K562 (cell line): Measurements from ENCODE around the gene SCAMP3. TPM values are rescaled to one million over a fixed set of nuclear protein-coding genes. Genes with fewer than 3 reads are reported as not detected.

ENCODE experiments used
- BCL6 ChIP-seq: fragments of 250-450 bp; sonication (Bioruptor Pico); IDR thresholded peaks from 2 replicates; pipeline ENCODE4 v1.4.0; 2020
- CEBPG ChIP-seq, 3 experiments: fragments of 200-800 bp in 1 of 3; sonication (Bioruptor generic) in 1 of 3; sonication (generic) in 1 of 3; formaldehyde crosslinking in 1 of 3; IDR thresholded peaks in 2 of 3; conservative IDR thresholded peaks in 1 of 3; 2 replicates each; pipeline versions ENCODE4 v1.6.1 to v1.8.0; 2016 to 2022; ENCODE audit warnings: missing compliant biosample characterization in 2 of 3, missing genetic modification characterization in 2 of 3, mild to moderate bottlenecking in 1 of 3, missing genetic modification reagents in 1 of 3
- CREB1 ChIP-seq, 2 experiments: sonication (generic) in 1 of 2; formaldehyde crosslinking in 1 of 2; IDR thresholded peaks; 2 replicates each; pipeline versions ENCODE4 v1.6.1 to v1.8.0; 2012 to 2022; ENCODE audit warnings: inconsistent platforms in 1 of 2, mild to moderate bottlenecking in 1 of 2, missing genetic modification reagents in 1 of 2, moderate library complexity in 1 of 2
- ELF2 ChIP-seq: fragments of 250-450 bp; sonication (Bioruptor Pico); IDR thresholded peaks from 2 replicates; pipeline ENCODE4 v1.5.0; 2021; ENCODE audit warnings: mild to moderate bottlenecking
- IFI16 ChIP-seq: fragments of 250-450 bp; sonication (Bioruptor Pico); IDR thresholded peaks from 2 replicates; pipeline ENCODE4 v2.1.2; 2022; ENCODE audit warnings: mild to moderate bottlenecking, inconsistent platforms
- JUN ChIP-seq, 2 experiments: sonication (generic) in 1 of 2; formaldehyde crosslinking in 1 of 2; IDR thresholded peaks; 2 replicates each; pipeline versions ENCODE4 v1.6.1 to v1.8.0; 2012 to 2022; ENCODE audit warnings: borderline replicate concordance in 2 of 2, mild to moderate bottlenecking in 2 of 2, improper control_type of control experiment in 1 of 2, low read depth in 1 of 2, low read length in 1 of 2, missing genetic modification reagents in 1 of 2
- MEF2D ChIP-seq: conservative IDR thresholded peaks from 2 replicates; pipeline ENCODE4 v1.6.1; 2016; ENCODE audit warnings: low read depth, missing genetic modification characterization, missing compliant biosample characterization
- MEIS2 ChIP-seq: fragments of 450-650 bp; IDR thresholded peaks from 2 replicates; pipeline ENCODE4 v1.6.1; 2014; ENCODE audit warnings: mild to moderate bottlenecking; ENCODE audit not compliant: partially characterized antibody
- NCOA2 ChIP-seq, 2 experiments: fragments of 450-650 bp; IDR thresholded peaks; 2 replicates each; pipeline ENCODE4 v1.6.1; 2018; ENCODE audit warnings: mild to moderate bottlenecking in 2 of 2, moderate library complexity in 1 of 2; ENCODE audit not compliant: partially characterized antibody in 2 of 2
- PTTG1 ChIP-seq: fragments of 450-650 bp; IDR thresholded peaks from 2 replicates; pipeline ENCODE4 v1.6.1; 2016; ENCODE audit warnings: low read depth, mild to moderate bottlenecking, missing genetic modification characterization, missing compliant biosample characterization
- RFX1 ChIP-seq: fragments of 450-650 bp; IDR thresholded peaks from 2 replicates; pipeline ENCODE4 v1.6.1; 2016; ENCODE audit warnings: mild to moderate bottlenecking, moderate library complexity
- SUPT5H ChIP-seq: fragments of 450-650 bp; IDR thresholded peaks from 2 replicates; pipeline ENCODE4 v1.6.1; 2016
- TAF15 ChIP-seq: fragments of 200-400 bp; formaldehyde crosslinking; IDR thresholded peaks from 2 replicates; pipeline ENCODE4 v1.6.1; 2017; ENCODE audit warnings: mild to moderate bottlenecking, low read depth, low read length, moderate library complexity
- U2AF2 ChIP-seq: fragments of 200-400 bp; formaldehyde crosslinking; optimal IDR thresholded peaks from 2 replicates; pipeline ENCODE3; 2017; ENCODE audit warnings: low read depth, mild to moderate bottlenecking, low read length
- ZFX ChIP-seq: sonication (generic); formaldehyde crosslinking; IDR thresholded peaks from 2 replicates; pipeline ENCODE4 v1.8.0; 2022; ENCODE audit warnings: mild to moderate bottlenecking, missing genetic modification reagents, moderate library complexity
- ZNF551 ChIP-seq: fragments of 250-450 bp; sonication (Bioruptor Pico); IDR thresholded peaks from 2 replicates; pipeline ENCODE4 v1.5.0; 2021; ENCODE audit warnings: mild to moderate bottlenecking, moderate library complexity
- polyA plus RNA-seq, 8 experiments: library from polyadenylated mRNA; depleted of rRNA in 4 of 8; stranded (reverse) in 5 of 8; unstranded in 3 of 8; fragments of >200 nt; fragmentation: Nextera tagmentation in 2 of 8; fragmentation: Illumina TruSeq in 1 of 8; extraction: Ambion mirVana in 2 of 8; extraction: Trizol in 1 of 8; gene quantifications; 2 replicates each; pipeline versions ENCODE4 v1.2.1 to v1.2.3, GENCODE V29; 2011 to 2014; ENCODE audit warnings: inconsistent platforms in 1 of 8, missing spikeins in 1 of 8
- total RNA-seq, 7 experiments: library from RNA; depleted of rRNA in 6 of 7; stranded (reverse); fragments of >200 nt in 6 of 7; fragmentation: Illumina TruSeq in 2 of 7; extraction: Trizol in 2 of 7; gene quantifications; 2 replicates each; pipeline versions ENCODE4 v1.2.1 to v1.2.3, GENCODE V29; 2011 to 2021; ENCODE audit warnings: low replicate concordance in 1 of 7
- TF ChIP-seq, protein P1 (sequence below): fragments of 450-650 bp; formaldehyde crosslinking; IDR thresholded peaks from 2 replicates; pipeline ENCODE4 v1.4.0; 2020; ENCODE audit warnings: mild to moderate bottlenecking, moderate library complexity
- TF ChIP-seq, protein P2 (sequence below): fragments of 250-450 bp; sonication (Bioruptor Pico); IDR thresholded peaks from 2 replicates; pipeline ENCODE4 v1.8.0; 2022; ENCODE audit warnings: inconsistent platforms
- TF ChIP-seq, protein P3 (sequence below), 2 experiments: fragments of 450-650 bp in 1 of 2; sonication (generic) in 1 of 2; formaldehyde crosslinking in 1 of 2; IDR thresholded peaks in 1 of 2; conservative IDR thresholded peaks in 1 of 2; 2 replicates each; pipeline versions ENCODE4 v1.6.1 to v1.8.1; 2016 to 2023; ENCODE audit warnings: mild to moderate bottlenecking in 2 of 2, moderate library complexity in 2 of 2, inconsistent platforms in 1 of 2, missing genetic modification reagents in 1 of 2
- TF ChIP-seq, protein P4 (sequence below): sonication (generic); formaldehyde crosslinking; IDR thresholded peaks from 2 replicates; pipeline ENCODE4 v1.8.0; 2022; ENCODE audit warnings: mild to moderate bottlenecking, low read depth, missing genetic modification reagents

Gene SCAMP3
- total and polyA plus RNA-seq, 9 of the 15 experiments (the other 6 are each of a cell fraction or from before 2014, with no cell fraction given): 14.2 to 131 (median 86.1) TPM

DNA sequence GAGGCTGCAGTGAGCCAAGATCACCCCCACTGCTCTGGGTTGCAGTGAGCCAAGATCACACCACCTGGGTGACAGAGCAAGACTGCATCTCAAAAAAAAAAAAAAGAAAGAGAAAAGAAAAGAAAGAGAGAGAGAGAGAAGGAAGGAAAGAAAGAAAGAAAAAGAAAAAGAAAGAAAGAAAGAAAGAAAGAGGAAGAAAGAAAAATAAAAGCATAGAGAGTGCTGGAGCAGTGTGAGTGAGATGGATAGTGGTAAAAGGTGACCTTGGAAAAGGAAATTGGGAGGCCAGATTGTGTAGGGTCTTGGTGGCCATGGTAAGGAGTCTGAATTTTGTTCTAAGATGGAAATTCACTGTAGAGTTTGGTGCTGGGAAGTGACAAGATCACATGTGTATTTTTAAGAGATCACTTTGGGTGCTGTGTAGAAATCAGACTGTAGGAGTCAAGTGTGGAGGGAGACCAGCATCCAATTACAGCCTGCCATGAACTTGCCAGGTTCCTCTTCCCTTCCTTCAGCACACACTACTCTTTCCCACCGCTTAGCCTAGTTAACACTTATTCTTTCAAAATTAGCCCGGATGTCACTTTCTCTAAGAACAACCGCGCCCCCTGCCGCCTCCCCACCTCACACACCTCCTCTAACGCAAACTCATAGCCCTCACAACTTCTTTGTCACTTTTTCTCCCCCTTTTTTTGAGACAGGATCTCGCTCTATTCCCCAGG lies 35.8 kb downstream of the SCAMP3 start (continued):
- TF ChIP-seq, protein P1, sequence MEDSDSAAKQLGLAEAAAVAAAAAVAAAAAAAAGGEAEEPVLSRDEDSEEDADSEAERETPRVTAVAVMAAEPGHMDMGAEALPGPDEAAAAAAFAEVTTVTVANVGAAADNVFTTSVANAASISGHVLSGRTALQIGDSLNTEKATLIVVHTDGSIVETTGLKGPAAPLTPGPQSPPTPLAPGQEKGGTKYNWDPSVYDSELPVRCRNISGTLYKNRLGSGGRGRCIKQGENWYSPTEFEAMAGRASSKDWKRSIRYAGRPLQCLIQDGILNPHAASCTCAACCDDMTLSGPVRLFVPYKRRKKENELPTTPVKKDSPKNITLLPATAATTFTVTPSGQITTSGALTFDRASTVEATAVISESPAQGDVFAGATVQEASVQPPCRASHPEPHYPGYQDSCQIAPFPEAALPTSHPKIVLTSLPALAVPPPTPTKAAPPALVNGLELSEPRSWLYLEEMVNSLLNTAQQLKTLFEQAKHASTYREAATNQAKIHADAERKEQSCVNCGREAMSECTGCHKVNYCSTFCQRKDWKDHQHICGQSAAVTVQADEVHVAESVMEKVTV (CRISPR knock-in tag): peak; percentile 46
- TF ChIP-seq MEIS2 (no peak), TAF15 (no peak), BCL6 (CRISPR knock-in tag) (no peak), NCOA2 (IDR thresholded peaks at IDR 0.05; ENCODE audit: partially characterized antibody in 2 of 2) (no peak), IFI16 (CRISPR knock-in tag) (no peak), U2AF2 (no peak), RFX1 (no peak), CREB1 (IDR thresholded peaks at IDR 0.05) (no peak), CREB1 (CRISPR knock-in tag; IDR thresholded peaks at IDR 0.05) (no peak; the same call in 1 of the 2 replicates), ZNF551 (CRISPR knock-in tag) (no peak), PTTG1 (tag) (no peak; the same call in 1 of the 2 replicates), MEF2D (tag) (0 out of 2 replicates have a peak, but pooled peaks have one; percentile 30), ELF2 (CRISPR knock-in tag) (no peak), SUPT5H (no peak; the same call in 1 of the 2 replicates), ZFX (no peak; the same call in 1 of the 2 replicates), CEBPG (CRISPR knock-in tag; IDR thresholded peaks at IDR 0.05) (no peak; the same call in 1 of the 2 replicates), CEBPG (tag; conservative IDR thresholded peaks at IDR 0.05 in 1 of 2, IDR thresholded peaks at IDR 0.05 in 1 of 2) (no peak), JUN (IDR thresholded peaks at IDR 0.05; ENCODE audit: borderline replicate concordance, low read depth, low read length) (0 out of 2 replicates have a peak, but pooled peaks have one; percentile 4), JUN (CRISPR knock-in tag; IDR thresholded peaks at IDR 0.05; ENCODE audit: borderline replicate concordance) (no peak)
- TF ChIP-seq, protein P2, sequence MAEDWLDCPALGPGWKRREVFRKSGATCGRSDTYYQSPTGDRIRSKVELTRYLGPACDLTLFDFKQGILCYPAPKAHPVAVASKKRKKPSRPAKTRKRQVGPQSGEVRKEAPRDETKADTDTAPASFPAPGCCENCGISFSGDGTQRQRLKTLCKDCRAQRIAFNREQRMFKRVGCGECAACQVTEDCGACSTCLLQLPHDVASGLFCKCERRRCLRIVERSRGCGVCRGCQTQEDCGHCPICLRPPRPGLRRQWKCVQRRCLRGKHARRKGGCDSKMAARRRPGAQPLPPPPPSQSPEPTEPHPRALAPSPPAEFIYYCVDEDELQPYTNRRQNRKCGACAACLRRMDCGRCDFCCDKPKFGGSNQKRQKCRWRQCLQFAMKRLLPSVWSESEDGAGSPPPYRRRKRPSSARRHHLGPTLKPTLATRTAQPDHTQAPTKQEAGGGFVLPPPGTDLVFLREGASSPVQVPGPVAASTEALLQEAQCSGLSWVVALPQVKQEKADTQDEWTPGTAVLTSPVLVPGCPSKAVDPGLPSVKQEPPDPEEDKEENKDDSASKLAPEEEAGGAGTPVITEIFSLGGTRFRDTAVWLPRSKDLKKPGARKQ: no peak
- TF ChIP-seq, protein P3, sequence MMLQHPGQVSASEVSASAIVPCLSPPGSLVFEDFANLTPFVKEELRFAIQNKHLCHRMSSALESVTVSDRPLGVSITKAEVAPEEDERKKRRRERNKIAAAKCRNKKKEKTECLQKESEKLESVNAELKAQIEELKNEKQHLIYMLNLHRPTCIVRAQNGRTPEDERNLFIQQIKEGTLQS (IDR thresholded peaks at IDR 0.05): no peak
- TF ChIP-seq, protein P3 (CRISPR knock-in tag; conservative IDR thresholded peaks at IDR 0.05): no peak
- TF ChIP-seq, protein P4, sequence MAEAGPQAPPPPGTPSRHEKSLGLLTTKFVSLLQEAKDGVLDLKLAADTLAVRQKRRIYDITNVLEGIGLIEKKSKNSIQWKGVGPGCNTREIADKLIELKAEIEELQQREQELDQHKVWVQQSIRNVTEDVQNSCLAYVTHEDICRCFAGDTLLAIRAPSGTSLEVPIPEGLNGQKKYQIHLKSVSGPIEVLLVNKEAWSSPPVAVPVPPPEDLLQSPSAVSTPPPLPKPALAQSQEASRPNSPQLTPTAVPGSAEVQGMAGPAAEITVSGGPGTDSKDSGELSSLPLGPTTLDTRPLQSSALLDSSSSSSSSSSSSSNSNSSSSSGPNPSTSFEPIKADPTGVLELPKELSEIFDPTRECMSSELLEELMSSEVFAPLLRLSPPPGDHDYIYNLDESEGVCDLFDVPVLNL (CRISPR knock-in tag): no peak
